ENCODE results near the gene KIR3DL1. TPM values are rescaled to one million over a fixed set of nuclear protein-coding genes. Genes with fewer than 3 reads are reported as not detected.
"Not testable (repeated sequence)": the region's sequence is repeated elsewhere in the genome, so short reads cannot be mapped to it uniquely, and the experiment has no call there.

Gene KIR3DL1
- total RNA-seq, 1 donor from 2014 or later = not detected

- DNase-seq (ENCODE audit: low spot score) (no peak), ATAC-seq (no peak)
- intact Hi-C loops (cut with DNase I) = no loop called here
Measured at GRCh38 chr19:54805665-54806515, 10.4 kb upstream of the KIR3DL1 start.

GRCh38 chr19:54806516-54806838 is 9.8 kb upstream of the KIR3DL1 start:
- intact Hi-C loops (cut with DNase I) = no loop called here
- DNase-seq (ENCODE audit: low spot score) (no peak), ATAC-seq (no peak)

GRCh38 chr19:54814571-54814970 is 1.7 kb upstream of the KIR3DL1 start:
- intact Hi-C loops (cut with DNase I); DNase-seq (ENCODE audit: low spot score); ATAC-seq: not testable (repeated sequence)

- intact Hi-C loops (cut with DNase I) = no loop called here
- ATAC-seq = no peak
- no peak for DNase-seq (ENCODE audit: low spot score)
Measured at GRCh38 chr19:54817670-54818536, 1.6 kb downstream of the KIR3DL1 start.

- intact Hi-C loops (cut with DNase I) = not testable (repeated sequence)
Measured at GRCh38 chr19:54824416-54824815, 8.1 kb downstream of the KIR3DL1 start.

GRCh38 chr19:54825326-54825725 is 9.1 kb downstream of the KIR3DL1 start:
- DNase-seq (ENCODE audit: low spot score); ATAC-seq; intact Hi-C loops (cut with DNase I): not testable (repeated sequence)

More at GRCh38 chr19:54824416-54824815, 8.1 kb downstream of the KIR3DL1 start:
- DNase-seq (ENCODE audit: low spot score); ATAC-seq: not testable (repeated sequence)

GRCh38 chr19:54828064-54828463 is 11.8 kb downstream of the KIR3DL1 start:
- intact Hi-C loops (cut with DNase I); ATAC-seq; DNase-seq (ENCODE audit: low spot score): not testable (repeated sequence)

- DNase-seq (ENCODE audit: low spot score); intact Hi-C loops (cut with DNase I); ATAC-seq: not testable (repeated sequence)
Measured at GRCh38 chr19:54832496-54832895, 16.2 kb downstream of the KIR3DL1 start, which contains the start of gene KIR2DS4. KIR2DS4 (plus strand) TSS chr19:54832676.

- ATAC-seq; DNase-seq (ENCODE audit: low spot score); intact Hi-C loops (cut with DNase I): not testable (repeated sequence)
Measured at GRCh38 chr19:54835126-54835525, 18.9 kb downstream of the KIR3DL1 start.

- DNase-seq (ENCODE audit: low spot score); intact Hi-C loops (cut with DNase I); ATAC-seq: not testable (repeated sequence)
Measured at GRCh38 chr19:54837522-54837921, 21.3 kb downstream of the KIR3DL1 start.

- ATAC-seq; intact Hi-C loops (cut with DNase I); DNase-seq (ENCODE audit: low spot score): not testable (repeated sequence)
Measured at GRCh38 chr19:54843171-54843570, 26.9 kb downstream of the KIR3DL1 start.

GRCh38 chr19:54850061-54850640 is 33.9 kb downstream of the KIR3DL1 start, which contains the start of gene KIR3DL2:
KIR3DL2 (plus strand) TSS chr19:54850443; CDS start chr19:54850476, 33 bp downstream.
- intact Hi-C loops (cut with DNase I); ATAC-seq; DNase-seq (ENCODE audit: low spot score): not testable (repeated sequence)

GRCh38 chr19:54850930-54851329 is 34.7 kb downstream of the KIR3DL1 start:
- ATAC-seq (no peak), DNase-seq (ENCODE audit: low spot score) (no peak)
- intact Hi-C loops (cut with DNase I) = no loop called here

GRCh38 chr19:54851353-54851752 is 35.1 kb downstream of the KIR3DL1 start:
- ATAC-seq = no peak
- intact Hi-C loops (cut with DNase I) = no loop called here
- DNase-seq (ENCODE audit: low spot score) = no peak

- ATAC-seq; DNase-seq (ENCODE audit: low spot score); intact Hi-C loops (cut with DNase I): not testable (repeated sequence)
Measured at GRCh38 chr19:54855241-54855640, 39.0 kb downstream of the KIR3DL1 start.

GRCh38 chr19:54858476-54858875 is 42.2 kb downstream of the KIR3DL1 start:
- intact Hi-C loops (cut with DNase I); ATAC-seq: not testable (repeated sequence)

GRCh38 chr19:54859421-54859820 is 43.2 kb downstream of the KIR3DL1 start:
- intact Hi-C loops (cut with DNase I); DNase-seq (ENCODE audit: low spot score); ATAC-seq: not testable (repeated sequence)

More at GRCh38 chr19:54858476-54858875, 42.2 kb downstream of the KIR3DL1 start:
- DNase-seq (ENCODE audit: low spot score) = not testable (repeated sequence)

- ATAC-seq; intact Hi-C loops (cut with DNase I); DNase-seq (ENCODE audit: low spot score): not testable (repeated sequence)
Measured at GRCh38 chr19:54863459-54863858, 47.2 kb downstream of the KIR3DL1 start.

- ATAC-seq (no peak), DNase-seq (ENCODE audit: low spot score) (no peak)
- intact Hi-C loops (cut with DNase I) = no loop called here
Measured at GRCh38 chr19:54871696-54872095, 55.4 kb downstream of the KIR3DL1 start.
